Astrocyte of the spinal cord (primary cell): ENCODE results near the gene CLN6.

Experiments used
- DNase-seq: peaks from one replicate; pipeline ENCODE4 v3.0.0; 2011; ENCODE audit warnings: low read depth, low spot score
- H3K4me3 ChIP-seq: 2 replicates; pipeline ENCODE4 v1.5.1; 2011; ENCODE audit warnings: low read depth, mild to moderate bottlenecking, low read length, moderate library complexity
- in situ Hi-C: cut with HindIII; loops from 2 replicates; pipeline ENCODE4 v1.10.0; 2017; ENCODE audit warnings: low sequenced_read_pairs
- TF ChIP-seq, protein P1 (sequence below): IDR thresholded peaks from 2 replicates; pipeline ENCODE4 v1.5.1; 2012; ENCODE audit warnings: low read depth, mild to moderate bottlenecking, low read length, inconsistent platforms

Gene CLN6

DNA sequence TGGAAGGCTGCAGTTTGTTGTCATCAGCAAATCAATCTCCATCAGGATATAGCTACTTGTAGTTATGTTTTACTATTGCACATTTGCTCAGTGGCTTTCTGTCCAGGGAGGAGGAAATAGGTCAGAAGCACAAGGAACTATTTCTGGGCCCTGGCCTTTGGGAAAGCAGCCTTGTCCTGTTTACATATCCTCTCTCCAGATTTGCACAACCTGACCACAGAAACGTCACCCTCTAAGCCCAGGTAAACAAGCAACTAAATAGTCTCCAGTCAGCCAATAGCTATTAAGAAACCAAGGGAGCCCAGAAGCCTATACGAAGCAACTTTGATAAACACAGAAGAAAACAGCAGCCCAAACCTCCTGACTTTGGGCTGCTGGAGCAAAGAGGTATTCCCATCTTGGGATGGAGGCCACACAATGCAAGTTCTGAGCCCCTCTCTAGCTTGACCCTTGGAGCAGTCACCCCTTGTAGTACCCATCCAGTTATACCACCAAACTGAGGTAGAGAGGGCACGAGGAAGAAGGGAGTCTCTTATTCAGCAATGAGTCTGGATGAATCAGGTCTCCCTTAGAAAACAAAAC lies 45.7 kb upstream of the CLN6 start:
- no peak for DNase-seq
- TF ChIP-seq, protein P1, sequence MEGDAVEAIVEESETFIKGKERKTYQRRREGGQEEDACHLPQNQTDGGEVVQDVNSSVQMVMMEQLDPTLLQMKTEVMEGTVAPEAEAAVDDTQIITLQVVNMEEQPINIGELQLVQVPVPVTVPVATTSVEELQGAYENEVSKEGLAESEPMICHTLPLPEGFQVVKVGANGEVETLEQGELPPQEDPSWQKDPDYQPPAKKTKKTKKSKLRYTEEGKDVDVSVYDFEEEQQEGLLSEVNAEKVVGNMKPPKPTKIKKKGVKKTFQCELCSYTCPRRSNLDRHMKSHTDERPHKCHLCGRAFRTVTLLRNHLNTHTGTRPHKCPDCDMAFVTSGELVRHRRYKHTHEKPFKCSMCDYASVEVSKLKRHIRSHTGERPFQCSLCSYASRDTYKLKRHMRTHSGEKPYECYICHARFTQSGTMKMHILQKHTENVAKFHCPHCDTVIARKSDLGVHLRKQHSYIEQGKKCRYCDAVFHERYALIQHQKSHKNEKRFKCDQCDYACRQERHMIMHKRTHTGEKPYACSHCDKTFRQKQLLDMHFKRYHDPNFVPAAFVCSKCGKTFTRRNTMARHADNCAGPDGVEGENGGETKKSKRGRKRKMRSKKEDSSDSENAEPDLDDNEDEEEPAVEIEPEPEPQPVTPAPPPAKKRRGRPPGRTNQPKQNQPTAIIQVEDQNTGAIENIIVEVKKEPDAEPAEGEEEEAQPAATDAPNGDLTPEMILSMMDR = no peak
- in situ Hi-C loops = no loop called here
- H3K4me3 ChIP-seq = no peak overlapping the region

- in situ Hi-C loops = no loop called here
- no peak for DNase-seq
- TF ChIP-seq, protein P1 = no peak
- H3K4me3 ChIP-seq = no peak overlapping the region
Observed at GRCh38 chr15:68274201-68274848, 44.8 kb upstream of the CLN6 start.

- H3K4me3 ChIP-seq = no peak overlapping the region
- TF ChIP-seq, protein P1 = no peak
- no peak for DNase-seq
- in situ Hi-C loops = no loop called here
Observed at GRCh38 chr15:68272721-68273271, 43.3 kb upstream of the CLN6 start.

GRCh38 chr15:68271854-68272471 lies 42.4 kb upstream of the CLN6 start:
- in situ Hi-C loops = no loop called here
- no peak overlapping the region for H3K4me3 ChIP-seq
- TF ChIP-seq, protein P1 = no peak
- DNase-seq = peak; percentile 79

DNA sequence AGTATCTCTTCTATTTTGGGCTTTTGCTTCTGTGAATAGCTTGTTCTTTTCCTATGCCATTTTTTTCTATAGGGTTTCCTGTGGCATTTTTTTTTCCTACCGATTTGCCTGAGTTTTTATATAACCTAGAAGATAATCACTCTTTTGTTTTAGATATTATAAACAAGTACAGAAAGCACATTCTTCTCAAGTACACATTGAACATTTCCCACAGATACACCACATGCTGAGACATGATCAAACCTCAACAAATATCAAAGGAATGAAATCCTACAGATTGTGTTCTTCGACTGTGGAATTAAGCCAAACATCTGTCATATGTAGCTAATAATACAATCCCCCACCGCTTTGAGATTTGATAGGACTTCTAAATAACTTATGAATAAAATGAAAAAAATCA lies 38.9 kb upstream of the CLN6 start:
- DNase-seq = no peak
- TF ChIP-seq, protein P1 = no peak
- in situ Hi-C loops = no loop called here
- H3K4me3 ChIP-seq = no peak overlapping the region

DNA sequence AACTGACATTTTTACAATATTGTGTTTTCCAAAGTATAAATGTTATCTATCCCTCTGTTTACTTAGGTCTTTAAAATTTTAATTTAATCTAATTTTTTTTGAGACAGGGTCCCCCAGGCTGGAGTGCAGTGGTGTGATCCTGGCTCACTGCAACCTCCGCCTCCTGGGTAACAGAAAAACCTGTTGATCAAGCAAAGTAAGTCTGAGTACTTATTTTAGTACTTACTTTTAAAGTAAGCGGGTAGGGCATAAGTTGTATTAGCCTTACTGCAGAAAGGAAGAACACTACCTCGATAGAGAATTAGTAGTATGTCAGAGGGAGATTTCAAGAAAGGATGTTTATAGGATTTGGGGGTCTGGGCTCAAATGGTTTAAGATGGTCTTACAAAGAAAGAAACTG lies 36.1 kb upstream of the CLN6 start:
- no peak overlapping the region for H3K4me3 ChIP-seq
- no peak for DNase-seq
- TF ChIP-seq, protein P1 = no peak
- in situ Hi-C loops = no loop called here
